ENCODE results near the gene ACSM5.

Gene ACSM5

GRCh38 chr16:20395946-20396345 lies 13.4 kb upstream of the ACSM5 start:
- no peak for TF ChIP-seq CTCF (IDR thresholded peaks at IDR 0.05; ENCODE audit: low read depth, low read length, missing control alignments)
- no peaks in the 10 kb centered on the region for H3K27me3 ChIP-seq (replicated peaks)
- in situ Hi-C loops (cut with HindIII; ENCODE audit: low pct_ligation_motif_present, low sequenced_read_pairs): loop anchor here (25.0 kb wide), 1 partner anchor 484 kb away; no protein-coding TSS in a partner anchor
- DNase-seq: no peak
- no peak overlapping the region for H3K27ac ChIP-seq
- H3K36me3 ChIP-seq (replicated peaks): no peaks in the 10 kb centered on the region
- H3K4me3 ChIP-seq (ENCODE audit: low read depth, low read length): no peak overlapping the region

- H3K36me3 ChIP-seq (replicated peaks): no peaks in the 10 kb centered on the region
- no peak for TF ChIP-seq CTCF (IDR thresholded peaks at IDR 0.05; ENCODE audit: low read depth, low read length, missing control alignments)
Observed at GRCh38 chr16:20396846-20397467, 12.4 kb upstream of the ACSM5 start.

GRCh38 chr16:20397468-20398074 lies 11.8 kb upstream of the ACSM5 start:
- Histone ChIP-seq H3K27ac (no peak overlapping the region), H3K36me3 (replicated peaks) (no peaks in the 10 kb centered on the region), H3K4me3 (ENCODE audit: low read depth, low read length) (no peak overlapping the region), H3K27me3 (replicated peaks) (no peaks in the 10 kb centered on the region)
- TF ChIP-seq CTCF (IDR thresholded peaks at IDR 0.05; ENCODE audit: low read depth, low read length, missing control alignments): no peak
- in situ Hi-C loops (cut with HindIII; ENCODE audit: low pct_ligation_motif_present, low sequenced_read_pairs): loop anchor here (25.0 kb wide), 1 partner anchor 485 kb away; no protein-coding TSS in a partner anchor
- DNase-seq: no peak

More at GRCh38 chr16:20396846-20397467, 12.4 kb upstream of the ACSM5 start:
- no peak overlapping the region for H3K4me3 ChIP-seq (ENCODE audit: low read depth, low read length)
- DNase-seq: no peak
- no peaks in the 10 kb centered on the region for H3K27me3 ChIP-seq (replicated peaks)
- H3K27ac ChIP-seq: no peak overlapping the region
- in situ Hi-C loops (cut with HindIII; ENCODE audit: low pct_ligation_motif_present, low sequenced_read_pairs): loop anchor here (25.0 kb wide), 1 partner anchor 485 kb away; no protein-coding TSS in a partner anchor

GRCh38 chr16:20398603-20399002 lies 10.7 kb upstream of the ACSM5 start:
- H3K4me3 ChIP-seq (ENCODE audit: low read depth, low read length): no peak overlapping the region
- H3K36me3 ChIP-seq (replicated peaks): no peaks in the 10 kb centered on the region
- DNase-seq: no peak
- H3K27ac ChIP-seq: no peak overlapping the region
- no peak for TF ChIP-seq CTCF (IDR thresholded peaks at IDR 0.05; ENCODE audit: low read depth, low read length, missing control alignments)
- in situ Hi-C loops (cut with HindIII; ENCODE audit: low pct_ligation_motif_present, low sequenced_read_pairs): loop anchor here (25.0 kb wide), 1 partner anchor 486 kb away; no protein-coding TSS in a partner anchor
- no peaks in the 10 kb centered on the region for H3K27me3 ChIP-seq (replicated peaks)

- Histone ChIP-seq H3K27me3 (replicated peaks) (no peaks in the 10 kb centered on the region), H3K4me3 (ENCODE audit: low read depth, low read length) (no peak overlapping the region), H3K36me3 (replicated peaks) (no peaks in the 10 kb centered on the region), H3K27ac (no peak overlapping the region)
- TF ChIP-seq CTCF (IDR thresholded peaks at IDR 0.05; ENCODE audit: low read depth, low read length, missing control alignments): no peak
- no peak for DNase-seq
- in situ Hi-C loops (cut with HindIII; ENCODE audit: low pct_ligation_motif_present, low sequenced_read_pairs): loop anchor here (25.0 kb wide), 1 partner anchor 487 kb away; no protein-coding TSS in a partner anchor
Observed at GRCh38 chr16:20399185-20399584, 10.1 kb upstream of the ACSM5 start.
